HG02884 (cell line): Measurements from ENCODE around the gene FREM1.

Experiments
- ATAC-seq: cut with Tn5 transposase; IDR thresholded peaks from one replicate; pipeline ENCODE4 v1.9.1; 2021; ENCODE audit warnings: mild to moderate bottlenecking, moderate library complexity; ENCODE audit not compliant: unreplicated experiment

FREM1 gene

GRCh38 chr9:14909601-14909960 is 647 bp downstream of the FREM1 start:
- no peak for ATAC-seq

DNA sequence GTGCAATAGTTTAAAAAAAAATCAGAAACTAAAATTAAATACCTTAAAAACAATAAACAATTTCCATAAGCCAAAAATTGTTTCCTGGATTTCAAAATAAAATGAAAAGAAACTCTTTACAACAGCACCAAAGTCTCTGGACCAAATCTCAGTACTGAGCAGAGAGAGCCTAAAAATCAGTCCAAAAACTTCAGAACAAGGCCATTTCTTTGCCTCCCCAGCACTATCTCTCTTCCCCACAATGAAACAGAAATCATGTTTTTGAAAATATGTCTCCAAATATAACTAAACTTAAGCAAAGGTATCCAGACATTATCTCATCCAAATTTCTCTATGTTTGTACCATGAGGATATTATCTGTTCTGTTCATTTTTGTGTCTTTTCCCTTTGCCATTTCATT is 1.0 kb downstream of the FREM1 start:
- no peak for ATAC-seq

DNA sequence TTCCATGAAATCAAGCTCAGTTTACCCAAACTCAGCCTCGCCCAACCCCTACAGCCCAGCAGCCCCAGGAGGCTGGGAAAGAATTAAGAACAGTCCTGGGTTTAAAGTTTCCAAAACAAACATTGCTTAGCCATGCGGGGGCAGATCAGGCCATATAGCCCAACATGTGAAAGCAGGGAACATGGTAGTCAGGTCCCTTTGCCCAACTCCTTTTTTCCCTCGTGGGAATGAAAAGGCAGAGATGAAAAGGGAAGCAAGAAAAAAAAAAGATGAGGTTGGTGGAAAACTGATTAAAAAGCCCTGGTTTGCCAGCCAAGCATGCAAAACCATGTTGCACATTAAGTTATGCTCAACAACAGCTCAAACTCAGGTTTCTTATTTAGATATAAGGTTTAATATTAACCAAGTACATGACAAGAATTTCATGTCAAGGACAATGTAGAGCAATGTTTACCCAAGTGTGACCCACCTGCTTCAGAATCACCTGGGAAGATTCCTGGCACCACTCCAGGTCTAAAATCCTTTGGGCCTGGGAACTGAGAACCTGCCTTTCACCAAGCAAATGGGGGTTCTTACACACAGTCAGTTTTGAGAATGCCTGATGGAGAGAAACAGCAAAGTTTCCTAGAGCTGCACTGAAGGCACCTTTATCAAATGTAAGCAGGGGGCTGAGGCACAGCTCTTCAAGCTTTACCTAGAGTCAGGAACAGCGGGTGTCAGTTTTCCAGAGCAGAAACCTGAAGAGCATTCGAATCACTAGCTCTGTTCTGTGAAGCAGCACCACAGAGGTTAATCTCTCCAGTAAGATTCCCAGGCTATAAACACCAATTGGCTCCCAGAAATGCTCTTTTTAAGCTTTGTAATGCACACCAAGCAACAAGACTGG is 1.7 kb downstream of the FREM1 start:
- ATAC-seq = no peak

DNA sequence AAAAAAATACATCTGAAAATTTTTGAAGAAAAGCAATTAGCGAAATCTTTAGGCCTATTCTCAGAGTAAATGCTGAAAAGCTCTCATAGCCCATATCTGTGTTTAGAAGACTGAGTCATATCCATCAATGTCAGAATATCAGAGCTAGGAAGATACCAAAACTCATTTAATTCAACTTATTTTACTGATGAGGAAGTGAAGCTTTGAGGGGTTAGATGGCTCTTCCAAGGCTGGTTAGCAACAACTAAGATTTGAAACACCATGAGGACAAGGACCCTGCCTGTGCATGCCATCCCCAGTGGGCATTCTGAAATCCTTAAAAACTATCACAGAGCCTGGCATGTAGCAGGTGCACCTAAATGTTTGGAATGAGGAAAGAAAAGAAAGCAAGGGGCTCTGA is 2.5 kb downstream of the FREM1 start:
- ATAC-seq = no peak

GRCh38 chr9:14907360-14907685 is 2.9 kb downstream of the FREM1 start:
- ATAC-seq = no peak

- no peak for ATAC-seq
Measured at GRCh38 chr9:14906644-14907359, 3.4 kb downstream of the FREM1 start.

- ATAC-seq = no peak
Measured at GRCh38 chr9:14906000-14906399, 4.2 kb downstream of the FREM1 start.

DNA sequence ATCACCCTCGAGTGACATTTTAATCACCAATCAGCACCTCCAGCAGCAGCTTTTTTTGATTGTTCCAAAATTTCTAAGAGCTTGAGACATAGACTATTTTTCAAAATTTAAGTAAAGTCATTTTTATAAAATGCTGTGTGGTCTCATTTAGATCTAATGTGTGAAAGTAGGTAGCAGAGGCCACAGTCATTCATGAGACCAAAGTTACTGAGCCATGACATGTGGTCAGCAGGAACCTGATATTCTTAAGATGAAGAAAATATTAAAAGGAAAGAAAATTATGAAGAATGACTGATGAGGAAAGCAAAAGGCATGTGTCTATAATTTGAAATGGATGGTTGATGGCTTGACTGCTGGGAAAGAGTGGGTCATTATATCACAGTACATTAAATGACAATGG is 7.2 kb downstream of the FREM1 start:
- ATAC-seq = no peak

- ATAC-seq = no peak
Measured at GRCh38 chr9:14902561-14902960, 7.7 kb downstream of the FREM1 start.

GRCh38 chr9:14899815-14900193 is 10.4 kb downstream of the FREM1 start:
- no peak for ATAC-seq

DNA sequence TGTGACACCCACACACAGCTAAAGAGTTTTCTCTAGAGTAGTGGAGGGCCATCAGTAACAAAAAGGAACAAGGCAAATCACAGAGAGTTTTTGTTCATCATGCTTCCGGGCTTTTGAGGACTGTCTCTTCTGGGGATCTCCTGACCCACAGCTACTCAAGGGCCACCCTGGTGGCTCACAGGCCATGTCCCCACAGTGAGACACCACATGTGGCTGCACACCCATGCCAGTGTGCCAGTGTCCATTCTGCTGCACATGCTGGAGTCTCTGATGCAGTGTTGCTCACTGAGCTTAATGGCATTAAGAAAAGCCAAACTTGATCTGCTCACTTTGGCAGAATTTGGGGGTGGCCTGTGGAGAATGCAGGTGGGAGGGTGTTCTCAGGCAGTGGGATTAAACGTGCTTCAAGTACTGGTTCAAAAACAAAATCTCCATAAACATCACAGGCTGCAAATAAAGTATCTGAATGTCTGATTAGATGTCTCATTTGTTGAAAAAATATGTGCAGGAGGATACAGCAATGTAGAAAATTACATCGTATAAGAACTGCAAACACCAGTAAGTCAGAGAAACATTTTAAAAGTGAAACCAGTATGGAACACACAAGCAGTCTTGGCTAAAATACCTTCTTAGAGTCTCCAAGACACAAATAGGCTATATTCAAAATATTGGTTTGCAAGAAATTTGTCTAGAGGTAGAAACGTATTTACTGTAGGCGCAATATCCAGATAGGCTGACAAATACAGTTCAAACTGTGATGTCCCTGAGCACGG is 11.0 kb downstream of the FREM1 start:
- ATAC-seq = no peak

- no peak for ATAC-seq
Measured at GRCh38 chr9:14895806-14896205, 14.4 kb downstream of the FREM1 start.

DNA sequence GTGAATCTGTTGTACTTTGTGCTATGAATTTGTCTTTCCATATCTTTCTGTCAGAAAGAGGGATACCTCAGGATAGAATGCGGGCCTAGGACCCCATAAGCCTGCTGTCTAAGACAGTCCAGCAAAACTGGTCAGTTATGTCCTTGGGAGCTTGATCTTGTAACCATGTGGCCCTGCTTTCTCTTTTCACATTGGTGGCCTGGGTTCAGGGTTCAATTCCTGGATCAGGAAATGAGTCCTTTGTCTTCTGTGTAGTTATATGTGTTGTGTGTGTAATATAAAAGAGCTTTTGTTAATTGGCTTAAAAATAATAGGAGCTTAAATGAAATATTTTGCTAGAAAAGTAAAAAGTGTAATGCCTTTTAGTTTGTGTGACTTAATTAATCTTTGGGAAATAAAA is 16.9 kb downstream of the FREM1 start:
- no peak for ATAC-seq

DNA sequence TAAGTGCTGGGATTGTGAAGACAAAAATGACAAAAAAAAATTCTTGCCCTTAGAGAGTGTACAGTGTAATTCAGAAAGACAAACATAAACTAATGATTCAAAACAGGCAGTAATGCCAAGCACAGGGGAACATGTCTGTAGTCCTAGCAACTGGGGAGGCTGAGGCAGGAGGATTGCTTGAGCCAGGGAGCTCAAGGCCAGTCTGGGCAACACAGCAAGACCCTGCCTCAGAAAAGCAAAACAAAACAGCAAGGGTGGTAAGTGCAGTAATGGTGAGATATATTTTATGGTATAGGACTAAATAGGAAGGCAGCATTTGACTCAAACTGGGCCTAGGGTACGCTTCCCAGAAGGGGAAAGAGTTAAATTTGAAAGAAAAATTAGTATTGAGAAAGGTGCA is 18.9 kb downstream of the FREM1 start:
- no peak for ATAC-seq

DNA sequence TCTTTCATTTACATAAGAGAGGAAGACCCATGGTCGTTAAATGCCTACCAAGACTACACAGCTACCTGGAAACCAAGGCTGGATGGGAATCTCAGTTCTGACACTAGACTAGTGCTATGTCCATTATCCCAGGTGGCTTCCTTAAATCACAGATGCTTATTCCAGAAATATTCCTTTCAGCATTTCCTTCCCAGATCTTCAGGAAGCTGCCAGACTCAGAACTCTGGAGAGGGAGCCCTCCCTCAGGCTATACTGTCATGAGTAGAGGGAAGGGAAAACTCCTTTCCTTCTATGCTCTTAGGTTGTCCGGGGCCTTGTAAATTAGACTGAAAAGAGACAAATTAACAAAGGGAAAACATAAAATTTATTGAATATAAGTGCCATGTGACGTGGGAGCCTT is 20.8 kb downstream of the FREM1 start:
- no peak for ATAC-seq

GRCh38 chr9:14888875-14889274 is 21.4 kb downstream of the FREM1 start:
- ATAC-seq = no peak

DNA sequence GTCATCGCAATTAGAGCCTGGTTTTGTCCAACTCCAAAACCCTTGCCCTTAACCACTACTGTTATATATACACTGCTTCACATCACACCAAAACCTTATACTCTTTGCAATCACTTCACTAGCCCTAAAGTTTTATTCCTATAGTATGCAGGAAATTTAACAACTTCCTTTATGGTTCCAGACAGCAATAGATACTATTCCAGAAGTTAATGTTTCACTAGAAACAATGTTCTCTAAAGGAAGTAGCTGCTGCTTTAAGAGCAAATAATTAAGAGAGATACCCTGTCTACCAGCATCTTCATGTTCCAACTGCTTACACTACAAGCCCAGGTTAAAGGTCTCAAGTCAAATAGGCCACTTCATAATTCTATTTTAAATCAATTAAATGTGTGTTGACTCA is 22.0 kb downstream of the FREM1 start:
- ATAC-seq = no peak

GRCh38 chr9:14887149-14887548 is 23.1 kb downstream of the FREM1 start:
- no peak for ATAC-seq

GRCh38 chr9:14883310-14883944 is 26.8 kb downstream of the FREM1 start:
- ATAC-seq = no peak

DNA sequence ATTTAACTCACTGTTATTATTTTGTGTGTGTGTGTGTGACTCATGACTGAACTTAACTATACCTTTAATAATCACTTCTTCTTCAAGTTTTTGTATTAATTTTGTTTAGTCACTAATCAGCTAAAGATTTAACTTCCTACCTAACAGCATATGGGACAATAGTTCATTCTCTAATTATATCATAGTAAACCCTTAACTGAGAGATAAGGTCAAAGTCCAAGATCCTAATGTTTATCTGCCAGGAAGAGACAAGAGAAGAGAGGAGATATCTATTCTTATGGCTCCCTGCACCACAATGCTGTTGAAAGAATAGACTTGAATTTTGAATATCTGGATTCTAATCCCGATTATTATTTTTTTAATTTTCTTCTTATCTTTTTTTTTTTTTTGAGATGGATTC is 28.1 kb downstream of the FREM1 start:
- ATAC-seq = no peak

GRCh38 chr9:14881006-14881405 is 29.2 kb downstream of the FREM1 start:
- ATAC-seq = no peak
